Heart left ventricle (tissue), 16 donors: ENCODE results near the gene NRF1. TPM values are rescaled to one million over a fixed set of nuclear protein-coding genes. Genes with fewer than 3 reads are reported as not detected.
"Not testable (repeated sequence)": the region's sequence is repeated elsewhere in the genome, so short reads cannot be mapped to it uniquely, and the experiment has no call there.

ENCODE experiments used
- ATAC-seq, 4 donors: fragments of 200-7000 bp; cut with Tn5 transposase; one replicate each; pipeline ENCODE4 v1.9.1; 2020 to 2022; ENCODE audit warnings: moderate library complexity in 4 of 4, mild to moderate bottlenecking in 3 of 4, moderate number of reproducible peaks in 1 of 4
- DNase-seq, 5 donors: peaks; one replicate each; pipeline ENCODE4 v3.0.0-alpha.2; 2020
- H3K27ac ChIP-seq, 12 donors: fragments of 200-600 bp; sonication (generic) in 4 of 12; one replicate each; pipeline versions ENCODE4 v1.5.0 to v1.8.0; 2016 to 2022; ENCODE audit warnings: mild to moderate bottlenecking in 2 of 12
- H3K27me3 ChIP-seq, 9 donors: fragments of 200-600 bp; sonication (generic) in 2 of 9; one replicate each; pipeline versions ENCODE4 v1.5.1 to v1.8.0; 2016 to 2022; ENCODE audit warnings: mild to moderate bottlenecking in 3 of 9
- H3K36me3 ChIP-seq, 9 donors: fragments of 200-600 bp; sonication (generic) in 2 of 9; one replicate each; pipeline versions ENCODE4 v1.5.0 to v1.8.0; 2018 to 2022; ENCODE audit warnings: mild to moderate bottlenecking in 2 of 9
- H3K4me1 ChIP-seq, 12 donors: fragments of 200-600 bp; sonication (generic) in 4 of 12; one replicate each; pipeline versions ENCODE4 v1.5.0 to v1.8.0; 2016 to 2022; ENCODE audit warnings: mild to moderate bottlenecking in 3 of 12
- H3K4me3 ChIP-seq, 12 donors: fragments of 200-600 bp; sonication (generic) in 4 of 12; one replicate each; pipeline versions ENCODE4 v1.5.0 to v1.8.0; 2017 to 2022; ENCODE audit warnings: mild to moderate bottlenecking in 9 of 12, moderate library complexity in 4 of 12
- H3K9me3 ChIP-seq, 12 donors: fragments of 200-600 bp; sonication (generic) in 4 of 12; one replicate each; pipeline versions ENCODE4 v1.5.0 to v1.8.0; 2016 to 2022; ENCODE audit warnings: mild to moderate bottlenecking in 1 of 12
- POLR2A ChIP-seq, 2 donors: fragments of 450-650 bp; IDR thresholded peaks; one replicate each; pipeline ENCODE4 v1.6.1; 2017; ENCODE audit warnings: antibody characterized with exemption in 2 of 2, mild to moderate bottlenecking in 2 of 2, moderate library complexity in 2 of 2
- WGBS, 4 donors: extraction: QIAGEN DNeasy Blood & Tissue Kit in 2 of 4; methylation state at CpG; one replicate each; pipeline versions ENCODE4 v1.1.5 to v1.1.7; 2013 to 2018; 5-methylcytosine and 5-hydroxymethylcytosine counted together
- intact Hi-C, 10 donors: fragments of 100-400 bp; cut with DNase I; formaldehyde crosslinking; loops; one replicate each; pipeline versions ENCODE4 v1.11.1 to v1.14.2; 2022
- polyA plus RNA-seq, 2 donors: library from polyadenylated mRNA; stranded (reverse); fragments of 200-250 nt; gene quantifications; one replicate each; pipeline ENCODE4 v1.2.3, GENCODE V29; 2013
- total RNA-seq, 9 donors: library from RNA; depleted of rRNA in 2 of 9; stranded (reverse); fragments of >200 nt in 2 of 9; fragmentation: NEBNext Ultra II Directional in 3 of 9; extraction: Animal tissue kit (Norgen Biotek cat#: 25700) in 3 of 9; gene quantifications; one replicate each; pipeline versions ENCODE4 v1.1.0 to v1.2.4, GENCODE V29; 2016 to 2023
- TF ChIP-seq, protein P1 (sequence below), 12 donors: fragments of 200-600 bp; sonication (generic) in 4 of 12; IDR thresholded peaks; one replicate each; pipeline versions ENCODE4 v1.5.0 to v1.8.0; 2018 to 2022; ENCODE audit warnings: antibody characterized with exemption in 12 of 12, mild to moderate bottlenecking in 5 of 12
- donor health status: ischemic (EF 13 %, LVEDD 7.1; RV severe dilation, severe dysfunction).
- donor health status: healthy with polysubstance abuse.
- donor health status: DM: no; HTN: yes; CAD: no.
- donor health status: DM: no; HTN: no; CAD: no.
- donor health status: ischemic (EF 25% LVEDD 6.9; RV normal size, moderate dysfunction).
- donor health status: ischemic (EF 25% LVEDD 5.7; RV mildly dilated, moderate dysfunction).
- donor health status: healthy.
- donor health status: DM: yes; HTN: yes; CAD: no.
- donor health status: ischemic (EF 35%, LVEDD 5.7; RV mildly dilated, moderate dysfunction).
- donor health status: nonischemic (EF 11% LVEDD 7.7; RV severe dilation, severe dysfunction).
- donor health status: DM: yes; HTN: yes; CAD: no.
- donor health status: PGD.
- donor health status: ischemic (EF 29% LVEDD 5.4; RV normal size, mild dysfunction).
- donor health status: nonischemic (EF 23%, LVEDD 6.1; RV moderate dilation, normal function).

Gene NRF1
- total and polyA plus RNA-seq, 11 donors = 6.2 to 20.7 (median 11.9) TPM

DNA sequence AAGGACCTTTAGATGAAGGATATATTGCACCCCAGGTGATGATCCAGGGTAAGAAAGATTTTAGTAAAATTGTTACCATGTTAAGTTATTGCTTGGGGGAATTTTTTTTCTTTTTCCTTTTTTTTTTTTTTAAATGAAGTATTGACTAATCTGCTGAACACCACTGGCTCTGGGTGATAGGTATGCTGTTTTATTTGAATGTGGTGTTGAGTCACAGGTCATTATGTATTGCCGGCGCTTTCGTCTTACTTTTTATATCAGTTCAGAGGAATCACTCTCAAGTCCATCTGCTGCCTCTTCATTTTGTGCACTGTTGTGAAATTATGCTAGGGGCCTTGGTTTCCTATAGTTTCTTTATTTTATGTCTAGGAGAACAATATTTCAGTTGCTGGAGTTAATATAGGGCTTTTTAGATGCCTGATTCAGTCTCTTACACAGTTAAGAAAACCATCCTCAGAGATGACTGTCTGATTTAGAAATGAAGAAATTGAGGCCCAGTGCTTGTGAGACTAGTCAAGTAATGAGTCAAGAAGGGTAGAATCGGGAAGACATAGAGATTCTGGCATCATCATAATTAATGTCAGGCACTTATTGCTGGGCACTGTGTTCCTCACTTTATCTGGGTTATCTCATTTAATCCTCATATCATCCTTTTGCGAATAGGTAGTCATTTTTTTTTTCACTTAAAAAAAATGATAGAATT, 38.7 kb downstream of the NRF1 start:
- Histone ChIP-seq H3K4me1 (peaks cover 0 to 13% (median 2%) of the 10 kb centered on the region in 12 donors), H3K27ac (no peak overlapping the region), H3K9me3 (no peaks in the 10 kb centered on the region), H3K4me3 (no peak overlapping the region), H3K36me3 (peaks cover 0 to 5% (median 0%) of the 10 kb centered on the region in 9 donors), H3K27me3 (no peaks in the 10 kb centered on the region)
- no peak for ATAC-seq
- no peak for TF ChIP-seq POLR2A (IDR thresholded peaks at IDR 0.05)
- TF ChIP-seq, protein P1, sequence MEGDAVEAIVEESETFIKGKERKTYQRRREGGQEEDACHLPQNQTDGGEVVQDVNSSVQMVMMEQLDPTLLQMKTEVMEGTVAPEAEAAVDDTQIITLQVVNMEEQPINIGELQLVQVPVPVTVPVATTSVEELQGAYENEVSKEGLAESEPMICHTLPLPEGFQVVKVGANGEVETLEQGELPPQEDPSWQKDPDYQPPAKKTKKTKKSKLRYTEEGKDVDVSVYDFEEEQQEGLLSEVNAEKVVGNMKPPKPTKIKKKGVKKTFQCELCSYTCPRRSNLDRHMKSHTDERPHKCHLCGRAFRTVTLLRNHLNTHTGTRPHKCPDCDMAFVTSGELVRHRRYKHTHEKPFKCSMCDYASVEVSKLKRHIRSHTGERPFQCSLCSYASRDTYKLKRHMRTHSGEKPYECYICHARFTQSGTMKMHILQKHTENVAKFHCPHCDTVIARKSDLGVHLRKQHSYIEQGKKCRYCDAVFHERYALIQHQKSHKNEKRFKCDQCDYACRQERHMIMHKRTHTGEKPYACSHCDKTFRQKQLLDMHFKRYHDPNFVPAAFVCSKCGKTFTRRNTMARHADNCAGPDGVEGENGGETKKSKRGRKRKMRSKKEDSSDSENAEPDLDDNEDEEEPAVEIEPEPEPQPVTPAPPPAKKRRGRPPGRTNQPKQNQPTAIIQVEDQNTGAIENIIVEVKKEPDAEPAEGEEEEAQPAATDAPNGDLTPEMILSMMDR (IDR thresholded peaks at IDR 0.05) = no peak
- WGBS, 4 donors = 93 to 98% (median 95%) methylated on average over 5 of the region's 5 CpGs
- DNase-seq = no peak
- intact Hi-C loops = no loop called here

DNA sequence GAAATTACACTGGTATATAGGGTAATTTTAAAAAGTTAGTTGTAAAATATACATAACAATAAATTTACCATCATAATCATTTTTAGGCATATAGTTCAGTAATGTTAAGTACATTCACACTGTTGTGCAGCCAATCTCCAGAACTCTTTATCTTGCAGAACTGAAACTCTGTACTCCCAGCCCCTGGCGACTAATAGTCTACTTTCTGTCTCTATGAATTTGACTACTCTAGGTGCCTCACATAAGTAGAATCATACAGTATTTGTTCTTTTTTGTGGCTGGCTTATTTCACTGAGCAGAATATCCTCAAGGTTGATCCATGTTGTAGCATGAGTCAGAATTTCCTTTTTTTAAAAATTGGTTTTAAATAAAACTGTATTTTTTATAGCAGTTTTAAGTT, 41.4 kb downstream of the NRF1 start:
- no peak for TF ChIP-seq POLR2A (IDR thresholded peaks at IDR 0.05)
- TF ChIP-seq, protein P1 (IDR thresholded peaks at IDR 0.05) = no peak
- 91 to 100% (median 96%) methylated on average over 1 of the region's 1 CpG for WGBS, 4 donors
- H3K4me1 ChIP-seq = peaks cover 0 to 9% (median 0%) of the 10 kb centered on the region in 12 donors
- no peak overlapping the region for H3K4me3 ChIP-seq
- DNase-seq (no peak), ATAC-seq (no peak)
- peaks cover 0 to 15% (median 8%) of the 10 kb centered on the region in 9 donors for H3K36me3 ChIP-seq
- intact Hi-C loops = no loop called here
- H3K27me3 ChIP-seq = no peaks in the 10 kb centered on the region
- H3K9me3 ChIP-seq = no peaks in the 10 kb centered on the region
- H3K27ac ChIP-seq = no peak overlapping the region

DNA sequence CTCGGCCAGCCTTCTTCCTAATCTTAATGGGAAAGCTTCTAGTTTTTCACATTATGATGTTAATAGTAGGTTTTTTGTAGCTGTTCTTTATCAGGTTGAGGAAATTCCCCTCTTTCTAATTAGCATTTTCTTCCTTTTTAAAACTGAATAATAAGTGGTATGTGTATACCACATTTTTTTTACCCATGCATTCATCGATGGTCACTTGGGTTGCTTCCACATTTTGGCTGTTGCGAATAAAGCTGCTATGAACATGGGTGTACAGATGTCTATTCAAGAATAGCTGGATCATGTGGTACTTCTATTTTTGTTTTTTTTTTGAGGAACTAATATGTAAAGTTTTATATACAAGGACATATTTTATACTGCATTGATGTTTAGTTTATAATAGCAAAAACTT, 44.3 kb downstream of the NRF1 start:
- Histone ChIP-seq H3K4me3 (no peak overlapping the region), H3K9me3 (peaks cover 0 to under 1% (median 0%) of the 10 kb centered on the region in 12 donors), H3K27me3 (no peaks in the 10 kb centered on the region), H3K36me3 (peaks cover 0 to 39% (median 30%) of the 10 kb centered on the region in 9 donors), H3K4me1 (peaks cover 0 to 9% (median 0%) of the 10 kb centered on the region in 12 donors), H3K27ac (no peak overlapping the region)
- no peak for TF ChIP-seq POLR2A (IDR thresholded peaks at IDR 0.05)
- TF ChIP-seq, protein P1 (IDR thresholded peaks at IDR 0.05) = no peak
- WGBS, 4 donors = 83 to 91% (median 90%) methylated on average over 3 of the region's 3 CpGs
- DNase-seq (no peak), ATAC-seq (no peak)
- intact Hi-C loops = loop anchor here in 2 of 10 donors (5.0 kb wide), 2 partner anchors 171 to 356 kb away; no protein-coding TSS in a partner anchor

DNA sequence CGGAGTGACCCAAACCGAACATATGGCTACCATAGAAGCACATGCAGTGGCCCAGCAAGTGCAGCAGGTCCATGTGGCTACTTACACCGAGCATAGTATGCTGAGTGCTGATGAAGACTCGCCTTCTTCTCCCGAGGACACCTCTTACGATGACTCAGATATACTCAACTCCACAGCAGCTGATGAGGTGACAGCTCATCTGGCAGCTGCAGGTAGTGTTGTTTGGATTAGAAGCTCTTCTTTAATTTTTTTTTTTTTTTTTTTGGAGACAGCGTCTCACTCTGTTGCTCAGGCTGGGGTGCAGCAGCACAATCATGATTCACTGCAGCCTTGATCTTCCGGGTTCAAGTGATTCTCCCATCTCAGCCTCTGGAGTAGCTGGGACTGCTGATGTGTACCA, 45.8 kb downstream of the NRF1 start:
- no peak for ATAC-seq
- no peak for DNase-seq
- Histone ChIP-seq H3K4me1 (peaks cover 0 to 9% (median 0%) of the 10 kb centered on the region in 12 donors), H3K4me3 (no peak overlapping the region), H3K9me3 (peaks cover 0 to 14% (median 5%) of the 10 kb centered on the region in 12 donors), H3K27ac (no peak overlapping the region), H3K36me3 (peaks cover 0 to 51% (median 32%) of the 10 kb centered on the region in 9 donors), H3K27me3 (no peaks in the 10 kb centered on the region)
- no peak for TF ChIP-seq POLR2A (IDR thresholded peaks at IDR 0.05)
- TF ChIP-seq, protein P1 (IDR thresholded peaks at IDR 0.05) = no peak
- intact Hi-C loops = loop anchor here in 2 of 10 donors (5.0 kb wide), 2 partner anchors 170 to 355 kb away; no protein-coding TSS in a partner anchor
- WGBS, 4 donors = 94 to 96% (median 95%) methylated on average over 8 of the region's 8 CpGs

DNA sequence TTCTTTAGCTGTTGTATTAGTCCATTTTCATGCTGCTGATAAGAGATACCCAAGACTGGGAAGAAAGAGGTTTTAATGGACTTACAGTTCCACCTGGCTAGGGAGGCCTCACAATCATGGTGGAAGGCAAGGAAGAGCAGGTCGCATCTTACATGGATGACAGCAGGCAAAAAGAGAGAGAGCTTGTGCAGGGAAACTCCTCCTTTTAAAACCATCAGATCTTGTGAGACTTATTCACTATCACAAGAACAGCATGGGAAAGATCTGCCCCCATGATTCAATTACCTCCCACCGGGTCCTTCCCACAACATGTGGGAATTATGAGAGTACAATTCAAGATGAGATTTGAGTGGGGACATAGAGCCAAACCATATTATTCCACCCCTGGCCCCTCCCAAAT, 48.4 kb downstream of the NRF1 start:
- H3K27ac ChIP-seq, H3K4me3 ChIP-seq, DNase-seq, H3K27me3 ChIP-seq, ATAC-seq: not testable (repeated sequence)
- intact Hi-C loops = loop anchor here in 7 of 10 donors (5.0 to 10.0 kb wide), 5 partner anchors 162 to 355 kb away; no protein-coding TSS in a partner anchor
- Histone ChIP-seq H3K36me3 (peaks cover 0 to 51% (median 32%) of the 10 kb centered on the region in 9 donors), H3K4me1 (peaks cover 0 to 12% (median 0%) of the 10 kb centered on the region in 12 donors), H3K9me3 (peaks cover 0 to 14% (median 5%) of the 10 kb centered on the region in 12 donors)
- WGBS, 4 donors = 68 to 77% (median 73%) methylated on average over 2 of the region's 2 CpGs
